ENCODE results near the gene TMEM201. TPM values are rescaled to one million over a fixed set of nuclear protein-coding genes. Genes with fewer than 3 reads are reported as not detected.
A peak's percentile ranks its signal among the peaks of the same experiment; 100 is the strongest.

Gene TMEM201
- total and polyA plus RNA-seq, 2 of the 13 experiments (the other 11 are each of a cell fraction or from before 2014, with no cell fraction given): 1.5 to 8.2 TPM

- no peak for TF ChIP-seq BCLAF1 (IDR thresholded peaks at IDR 0.05)
- TF ChIP-seq PBX2 (CRISPR knock-in tag; IDR thresholded peaks at IDR 0.05): 0 out of 2 replicates have a peak, but pooled peaks have one; percentile 20
- TF ChIP-seq ZNF703 (CRISPR knock-in tag; IDR thresholded peaks at IDR 0.05; ENCODE audit: borderline replicate concordance): no peak
- no peak for TF ChIP-seq DNMT1 (CRISPR knock-in tag; IDR thresholded peaks at IDR 0.05)
- TF ChIP-seq ZNF878 (CRISPR knock-in tag; IDR thresholded peaks at IDR 0.05): peak; percentile 69; the same call in 1 of the 2 replicates
- TF ChIP-seq ZBTB7B (CRISPR knock-in tag; IDR thresholded peaks at IDR 0.05): peak; percentile 100
- peak; percentile 90 for TF ChIP-seq HNF4G (IDR thresholded peaks at IDR 0.05; ENCODE audit: borderline replicate concordance, low read depth, low read length)
- TF ChIP-seq HNF4G (CRISPR knock-in tag; IDR thresholded peaks at IDR 0.05; ENCODE audit: borderline replicate concordance, low read depth): peak; percentile 89
- no peak for TF ChIP-seq POLR2A (IDR thresholded peaks at IDR 0.05; ENCODE audit: insufficient read depth in 1 of 2, low read depth in 2 of 2, low read length in 2 of 2)
- no peak for TF ChIP-seq ZBTB10 (CRISPR knock-in tag; IDR thresholded peaks at IDR 0.05; ENCODE audit: borderline replicate concordance)
- TF ChIP-seq FOXJ3 (CRISPR knock-in tag; IDR thresholded peaks at IDR 0.05; ENCODE audit: borderline replicate concordance): peak; percentile 87; the same call in 1 of the 2 replicates
- no peak for TF ChIP-seq ZNF383 (CRISPR knock-in tag; IDR thresholded peaks at IDR 0.05; ENCODE audit: borderline replicate concordance)
- TF ChIP-seq CEBPB (IDR thresholded peaks at IDR 0.05; ENCODE audit: borderline replicate concordance, low read depth, low read length): peak; percentile 97
- peak; percentile 99 for TF ChIP-seq ZNF609 (CRISPR knock-in tag; IDR thresholded peaks at IDR 0.05; ENCODE audit: borderline replicate concordance)
- TF ChIP-seq RFXANK (CRISPR knock-in tag; IDR thresholded peaks at IDR 0.05): peak; percentile 44; the same call in 1 of the 2 replicates
These were observed 35.0 kb upstream of the TMEM201 start (continued) for GRCh38 chr1:9553736-9554144.
